HepG2 (cell line): ENCODE results near the gene EIF4G2. TPM values are rescaled to one million over a fixed set of nuclear protein-coding genes. Genes with fewer than 3 reads are reported as not detected.
A peak's percentile ranks its signal among the peaks of the same experiment; 100 is the strongest.

Source experiments
- ELF1 ChIP-seq: sonication (generic); formaldehyde crosslinking; IDR thresholded peaks from 2 replicates; pipeline ENCODE4 v1.4.0; 2020; ENCODE audit warnings: missing genetic modification reagents
- ETV6 ChIP-seq: sonication (generic); formaldehyde crosslinking; conservative IDR thresholded peaks from 2 replicates; pipeline ENCODE4 v1.4.0; 2020; ENCODE audit warnings: missing genetic modification reagents
- NFE2 ChIP-seq: sonication (generic); formaldehyde crosslinking; IDR thresholded peaks from 2 replicates; pipeline ENCODE4 v1.4.0; 2020; ENCODE audit warnings: missing genetic modification reagents
- NFYB ChIP-seq: sonication (generic); formaldehyde crosslinking; IDR thresholded peaks from 2 replicates; pipeline ENCODE4 v1.4.0; 2020; ENCODE audit warnings: missing genetic modification reagents
- ZFAT ChIP-seq: sonication (generic); formaldehyde crosslinking; conservative IDR thresholded peaks from 2 replicates; pipeline ENCODE4 v1.8.1; 2023; ENCODE audit warnings: missing genetic modification reagents, inconsistent platforms
- ZIK1 ChIP-seq: sonication (generic); formaldehyde crosslinking; IDR thresholded peaks from 2 replicates; pipeline ENCODE4 v1.5.0; 2020; ENCODE audit warnings: mild to moderate bottlenecking, low read depth, missing genetic modification reagents, borderline replicate concordance
- ZNF260 ChIP-seq: sonication (generic); formaldehyde crosslinking; IDR thresholded peaks from 2 replicates; pipeline ENCODE4 v1.4.0; 2020; ENCODE audit warnings: missing genetic modification reagents, low read depth, mild to moderate bottlenecking, borderline replicate concordance
- ZNF331 ChIP-seq: sonication (generic); formaldehyde crosslinking; IDR thresholded peaks from 2 replicates; pipeline ENCODE4 v1.4.0; 2020; ENCODE audit warnings: missing genetic modification reagents
- ZNF354B ChIP-seq: sonication (generic); formaldehyde crosslinking; IDR thresholded peaks from 2 replicates; pipeline ENCODE4 v1.8.0; 2022; ENCODE audit warnings: mild to moderate bottlenecking, missing genetic modification reagents
- ZNF382 ChIP-seq: sonication (generic); formaldehyde crosslinking; IDR thresholded peaks from 2 replicates; pipeline ENCODE4 v1.5.0; 2020; ENCODE audit warnings: missing genetic modification reagents, mild to moderate bottlenecking, borderline replicate concordance
- ZNF761 ChIP-seq: sonication (generic); formaldehyde crosslinking; conservative IDR thresholded peaks from 2 replicates; pipeline ENCODE4 v1.4.0; 2020; ENCODE audit warnings: mild to moderate bottlenecking, missing genetic modification reagents
- polyA plus RNA-seq, 8 experiments: library from polyadenylated mRNA; depleted of rRNA in 3 of 8; stranded (reverse) in 7 of 8; unstranded in 1 of 8; fragments of >200 nt; fragmentation: Illumina TruSeq in 4 of 8; extraction: Trizol in 4 of 8; gene quantifications; 2 replicates each; pipeline versions ENCODE4 v1.2.1 to v1.2.3, GENCODE V29; 2011 to 2016; ENCODE audit warnings: low read depth in 4 of 8, missing spikeins in 1 of 8, mixed read lengths in 1 of 8; ENCODE audit not compliant: insufficient read depth in 1 of 8
- total RNA-seq, 5 experiments: library from RNA; depleted of rRNA; stranded (reverse); fragments of >200 nt; fragmentation: Illumina TruSeq; extraction: Trizol; gene quantifications; 2 replicates each; pipeline ENCODE4 v1.2.3, GENCODE V29; 2016; ENCODE audit warnings: low read depth in 1 of 5
- TF ChIP-seq, protein P1 (sequence below): sonication (generic); formaldehyde crosslinking; IDR thresholded peaks from 2 replicates; pipeline ENCODE4 v1.4.0; 2020; ENCODE audit warnings: mild to moderate bottlenecking, missing genetic modification reagents
- TF ChIP-seq, protein P2 (sequence below): sonication (generic); formaldehyde crosslinking; IDR thresholded peaks from 2 replicates; pipeline ENCODE4 v1.8.0; 2022; ENCODE audit warnings: mild to moderate bottlenecking, missing genetic modification reagents
- TF ChIP-seq, protein P3 (sequence below): IDR thresholded peaks from 2 replicates; pipeline ENCODE4 v1.6.1; 2018; ENCODE audit warnings: missing genetic modification reagents
- TF ChIP-seq, protein P4 (sequence below): sonication (generic); formaldehyde crosslinking; conservative IDR thresholded peaks from 2 replicates; pipeline ENCODE4 v1.8.1; 2023; ENCODE audit warnings: missing genetic modification reagents
- TF ChIP-seq, protein P5 (sequence below): IDR thresholded peaks from 2 replicates; pipeline ENCODE4 v1.6.1; 2012; ENCODE audit warnings: low read depth, low read length, improper control_type of control experiment

Gene EIF4G2
- total and polyA plus RNA-seq, 2 of the 13 experiments (the other 11 are each of a cell fraction or from before 2014, with no cell fraction given), result 362 to 546 TPM

DNA sequence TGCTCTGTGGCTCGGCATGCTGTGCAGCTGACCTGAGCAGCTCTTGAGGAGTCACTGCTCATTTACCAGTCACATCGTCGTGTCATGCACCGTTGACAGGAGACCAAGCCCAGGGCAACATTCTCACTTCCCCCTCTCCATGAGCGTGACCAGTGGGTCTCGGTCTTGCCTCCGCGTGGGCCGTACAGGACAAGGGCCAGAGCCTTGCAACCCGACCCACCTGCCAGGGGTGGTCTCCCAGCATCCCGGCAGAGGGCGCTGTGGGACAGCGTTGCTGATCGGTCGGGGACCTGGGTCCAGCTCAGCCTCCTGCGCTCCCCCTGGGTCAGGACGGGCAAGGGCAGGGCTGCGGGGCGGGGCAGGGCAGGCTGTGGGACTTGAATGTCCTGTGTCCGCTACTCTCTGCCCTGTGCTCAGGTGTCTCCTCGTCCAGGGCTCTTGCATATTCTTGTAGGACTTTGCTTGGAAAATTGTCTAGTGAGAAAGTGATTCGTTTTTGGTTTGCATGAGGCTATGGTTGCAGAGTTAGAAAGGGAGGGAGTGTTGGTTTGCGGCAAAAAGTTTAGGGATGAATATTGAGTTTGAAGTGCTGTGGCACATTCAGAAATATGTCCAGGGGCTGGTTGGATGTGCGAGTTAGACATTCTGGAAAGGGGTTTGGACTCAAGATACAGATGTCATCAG is 16.2 kb downstream of the EIF4G2 start (continued):
- TF ChIP-seq ZNF331 (CRISPR knock-in tag), result peak; percentile 70
- TF ChIP-seq, protein P1, sequence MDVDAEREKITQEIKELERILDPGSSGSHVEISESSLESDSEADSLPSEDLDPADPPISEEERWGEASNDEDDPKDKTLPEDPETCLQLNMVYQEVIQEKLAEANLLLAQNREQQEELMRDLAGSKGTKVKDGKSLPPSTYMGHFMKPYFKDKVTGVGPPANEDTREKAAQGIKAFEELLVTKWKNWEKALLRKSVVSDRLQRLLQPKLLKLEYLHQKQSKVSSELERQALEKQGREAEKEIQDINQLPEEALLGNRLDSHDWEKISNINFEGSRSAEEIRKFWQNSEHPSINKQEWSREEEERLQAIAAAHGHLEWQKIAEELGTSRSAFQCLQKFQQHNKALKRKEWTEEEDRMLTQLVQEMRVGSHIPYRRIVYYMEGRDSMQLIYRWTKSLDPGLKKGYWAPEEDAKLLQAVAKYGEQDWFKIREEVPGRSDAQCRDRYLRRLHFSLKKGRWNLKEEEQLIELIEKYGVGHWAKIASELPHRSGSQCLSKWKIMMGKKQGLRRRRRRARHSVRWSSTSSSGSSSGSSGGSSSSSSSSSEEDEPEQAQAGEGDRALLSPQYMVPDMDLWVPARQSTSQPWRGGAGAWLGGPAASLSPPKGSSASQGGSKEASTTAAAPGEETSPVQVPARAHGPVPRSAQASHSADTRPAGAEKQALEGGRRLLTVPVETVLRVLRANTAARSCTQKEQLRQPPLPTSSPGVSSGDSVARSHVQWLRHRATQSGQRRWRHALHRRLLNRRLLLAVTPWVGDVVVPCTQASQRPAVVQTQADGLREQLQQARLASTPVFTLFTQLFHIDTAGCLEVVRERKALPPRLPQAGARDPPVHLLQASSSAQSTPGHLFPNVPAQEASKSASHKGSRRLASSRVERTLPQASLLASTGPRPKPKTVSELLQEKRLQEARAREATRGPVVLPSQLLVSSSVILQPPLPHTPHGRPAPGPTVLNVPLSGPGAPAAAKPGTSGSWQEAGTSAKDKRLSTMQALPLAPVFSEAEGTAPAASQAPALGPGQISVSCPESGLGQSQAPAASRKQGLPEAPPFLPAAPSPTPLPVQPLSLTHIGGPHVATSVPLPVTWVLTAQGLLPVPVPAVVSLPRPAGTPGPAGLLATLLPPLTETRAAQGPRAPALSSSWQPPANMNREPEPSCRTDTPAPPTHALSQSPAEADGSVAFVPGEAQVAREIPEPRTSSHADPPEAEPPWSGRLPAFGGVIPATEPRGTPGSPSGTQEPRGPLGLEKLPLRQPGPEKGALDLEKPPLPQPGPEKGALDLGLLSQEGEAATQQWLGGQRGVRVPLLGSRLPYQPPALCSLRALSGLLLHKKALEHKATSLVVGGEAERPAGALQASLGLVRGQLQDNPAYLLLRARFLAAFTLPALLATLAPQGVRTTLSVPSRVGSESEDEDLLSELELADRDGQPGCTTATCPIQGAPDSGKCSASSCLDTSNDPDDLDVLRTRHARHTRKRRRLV (CRISPR knock-in tag), result no peak
- no peak for TF ChIP-seq ZFAT (CRISPR knock-in tag)
- no peak for TF ChIP-seq ELF1 (CRISPR knock-in tag)
- TF ChIP-seq, protein P2, sequence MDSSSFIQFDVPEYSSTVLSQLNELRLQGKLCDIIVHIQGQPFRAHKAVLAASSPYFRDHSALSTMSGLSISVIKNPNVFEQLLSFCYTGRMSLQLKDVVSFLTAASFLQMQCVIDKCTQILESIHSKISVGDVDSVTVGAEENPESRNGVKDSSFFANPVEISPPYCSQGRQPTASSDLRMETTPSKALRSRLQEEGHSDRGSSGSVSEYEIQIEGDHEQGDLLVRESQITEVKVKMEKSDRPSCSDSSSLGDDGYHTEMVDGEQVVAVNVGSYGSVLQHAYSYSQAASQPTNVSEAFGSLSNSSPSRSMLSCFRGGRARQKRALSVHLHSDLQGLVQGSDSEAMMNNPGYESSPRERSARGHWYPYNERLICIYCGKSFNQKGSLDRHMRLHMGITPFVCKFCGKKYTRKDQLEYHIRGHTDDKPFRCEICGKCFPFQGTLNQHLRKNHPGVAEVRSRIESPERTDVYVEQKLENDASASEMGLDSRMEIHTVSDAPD (CRISPR knock-in tag), result no peak
- no peak for TF ChIP-seq ZNF260 (CRISPR knock-in tag)
- 0 out of 2 replicates have a peak, but pooled peaks have one; percentile 40 for TF ChIP-seq ZIK1 (CRISPR knock-in tag)
- no peak for TF ChIP-seq ETV6 (CRISPR knock-in tag)
- no peak for TF ChIP-seq ZNF354B (CRISPR knock-in tag)
- TF ChIP-seq ZNF761 (CRISPR knock-in tag), result no peak; the same call in 1 of the 2 replicates
- TF ChIP-seq, protein P3, sequence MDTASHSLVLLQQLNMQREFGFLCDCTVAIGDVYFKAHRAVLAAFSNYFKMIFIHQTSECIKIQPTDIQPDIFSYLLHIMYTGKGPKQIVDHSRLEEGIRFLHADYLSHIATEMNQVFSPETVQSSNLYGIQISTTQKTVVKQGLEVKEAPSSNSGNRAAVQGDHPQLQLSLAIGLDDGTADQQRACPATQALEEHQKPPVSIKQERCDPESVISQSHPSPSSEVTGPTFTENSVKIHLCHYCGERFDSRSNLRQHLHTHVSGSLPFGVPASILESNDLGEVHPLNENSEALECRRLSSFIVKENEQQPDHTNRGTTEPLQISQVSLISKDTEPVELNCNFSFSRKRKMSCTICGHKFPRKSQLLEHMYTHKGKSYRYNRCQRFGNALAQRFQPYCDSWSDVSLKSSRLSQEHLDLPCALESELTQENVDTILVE (CRISPR knock-in tag), result no peak
- TF ChIP-seq ZNF382 (CRISPR knock-in tag), result no peak
- no peak for TF ChIP-seq NFE2 (CRISPR knock-in tag)
- TF ChIP-seq NFYB, result no peak
- TF ChIP-seq, protein P4, sequence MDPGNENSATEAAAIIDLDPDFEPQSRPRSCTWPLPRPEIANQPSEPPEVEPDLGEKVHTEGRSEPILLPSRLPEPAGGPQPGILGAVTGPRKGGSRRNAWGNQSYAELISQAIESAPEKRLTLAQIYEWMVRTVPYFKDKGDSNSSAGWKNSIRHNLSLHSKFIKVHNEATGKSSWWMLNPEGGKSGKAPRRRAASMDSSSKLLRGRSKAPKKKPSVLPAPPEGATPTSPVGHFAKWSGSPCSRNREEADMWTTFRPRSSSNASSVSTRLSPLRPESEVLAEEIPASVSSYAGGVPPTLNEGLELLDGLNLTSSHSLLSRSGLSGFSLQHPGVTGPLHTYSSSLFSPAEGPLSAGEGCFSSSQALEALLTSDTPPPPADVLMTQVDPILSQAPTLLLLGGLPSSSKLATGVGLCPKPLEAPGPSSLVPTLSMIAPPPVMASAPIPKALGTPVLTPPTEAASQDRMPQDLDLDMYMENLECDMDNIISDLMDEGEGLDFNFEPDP, result no peak
- TF ChIP-seq, protein P5, sequence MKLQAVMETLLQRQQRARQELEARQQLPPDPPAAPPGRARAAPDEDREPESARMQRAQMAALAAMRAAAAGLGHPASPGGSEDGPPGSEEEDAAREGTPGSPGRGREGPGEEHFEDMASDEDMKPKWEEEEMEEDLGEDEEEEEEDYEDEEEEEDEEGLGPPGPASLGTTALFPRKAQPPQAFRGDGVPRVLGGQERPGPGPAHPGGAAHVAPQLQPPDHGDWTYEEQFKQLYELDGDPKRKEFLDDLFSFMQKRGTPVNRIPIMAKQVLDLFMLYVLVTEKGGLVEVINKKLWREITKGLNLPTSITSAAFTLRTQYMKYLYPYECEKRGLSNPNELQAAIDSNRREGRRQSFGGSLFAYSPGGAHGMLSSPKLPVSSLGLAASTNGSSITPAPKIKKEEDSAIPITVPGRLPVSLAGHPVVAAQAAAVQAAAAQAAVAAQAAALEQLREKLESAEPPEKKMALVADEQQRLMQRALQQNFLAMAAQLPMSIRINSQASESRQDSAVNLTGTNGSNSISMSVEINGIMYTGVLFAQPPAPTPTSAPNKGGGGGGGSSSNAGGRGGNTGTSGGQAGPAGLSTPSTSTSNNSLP, result no peak
